A549 (cell line): ENCODE data around the gene TEX9. TPM values are rescaled to one million over a fixed set of nuclear protein-coding genes. Genes with fewer than 3 reads are reported as not detected.

Experiments used
- ATAC-seq, 2 experiments: fragments of 200-7000 bp in 1 of 2; fragments of >200 bp in 1 of 2; cut with Nextera tagmentation in 1 of 2; cut with Tn5 transposase in 1 of 2; 3 replicates each; pipeline versions ENCODE4 v1.8.0 to v1.9.1; 2018 to 2020; ENCODE audit warnings: mild to moderate bottlenecking in 1 of 2, moderate library complexity in 1 of 2
- CTCF ChIA-PET: fragments of 300-600 bp; sonication (Branson Sonifier 250); formaldehyde crosslinking; extraction: SDS; loops from one replicate; lab custom pipeline; 2021; ENCODE audit warnings: antibody characterized with exemption, inconsistent platforms; lab: Yijun Ruan, JAX
- POLR2A ChIA-PET: fragments of 350-600 bp; formaldehyde crosslinking; extraction: SDS; loops from one replicate; lab custom pipeline; 2021; ENCODE audit warnings: antibody characterized with exemption, inconsistent platforms; lab: Yijun Ruan, JAX
- DNase-seq, 2 experiments: peaks; one replicate each; pipeline versions ENCODE4 v3.0.0 to v3.0.0-alpha.2; 2011 to 2016; ENCODE audit warnings: low read depth in 1 of 2, low spot score in 1 of 2
- FAIRE-seq: peaks from 2 replicates; lab custom pipeline; 2011; peaks lifted over from hg19 to GRCh38; lab: Jason Lieb, UNC
- H3K27ac ChIP-seq, 2 experiments: fragments of >200 bp; sonication (Bioruptor Twin); formaldehyde crosslinking; 3 replicates each; pipeline ENCODE4 v1.5.1; 2016 to 2017
- H3K4me1 ChIP-seq: fragments of >200 bp; sonication (Bioruptor Twin); formaldehyde crosslinking; 3 replicates; pipeline ENCODE4 v1.6.1; 2016
- H3K4me2 ChIP-seq: fragments of >200 bp; sonication (Bioruptor Twin); formaldehyde crosslinking; 3 replicates; pipeline ENCODE4 v1.6.1; 2016
- H3K4me3 ChIP-seq: fragments of >200 bp; sonication (Bioruptor Twin); formaldehyde crosslinking; 3 replicates; pipeline ENCODE4 v1.5.1; 2016
- H3K9me3 ChIP-seq: fragments of >200 bp; sonication (Bioruptor Twin); formaldehyde crosslinking; 3 replicates; pipeline ENCODE4 v1.6.1; 2016
- BCL3 ChIP-seq: fragments of >200 bp; sonication (Bioruptor Twin); formaldehyde crosslinking; IDR thresholded peaks from 3 replicates; pipeline ENCODE4 v1.6.1; 2016
- BHLHE40 ChIP-seq: IDR thresholded peaks from 2 replicates; pipeline ENCODE4 v1.6.1; 2012; ENCODE audit warnings: low read depth, low read length, inconsistent platforms
- CBX8 ChIP-seq: fragments of 200-600 bp; sonication (generic); IDR thresholded peaks from 2 replicates; pipeline ENCODE4 v1.6.1; 2016
- CEBPB ChIP-seq, 2 experiments: fragments of >200 bp in 1 of 2; sonication (Bioruptor Twin) in 1 of 2; formaldehyde crosslinking in 1 of 2; IDR thresholded peaks; 2 replicates each; pipeline ENCODE4 v1.6.1; 2012 to 2016
- E2F6 ChIP-seq: IDR thresholded peaks from 2 replicates; pipeline ENCODE4 v1.6.1; 2012; ENCODE audit warnings: low read depth, borderline replicate concordance
- EHF ChIP-seq: fragments of 250-450 bp; sonication (Bioruptor Pico); IDR thresholded peaks from 2 replicates; pipeline ENCODE4 v1.5.0; 2020; ENCODE audit warnings: mild to moderate bottlenecking
- EP300 ChIP-seq, 2 experiments: fragments of >200 bp; sonication (Bioruptor Twin); formaldehyde crosslinking; IDR thresholded peaks; 2 replicates in 1 of 2; 3 replicates in 1 of 2; pipeline ENCODE4 v1.6.1; 2016 to 2017
- FOSL2 ChIP-seq, 2 experiments: fragments of 450-650 bp in 1 of 2; fragments of >200 bp in 1 of 2; sonication (Bioruptor Twin) in 1 of 2; formaldehyde crosslinking; IDR thresholded peaks; 2 replicates each; pipeline versions ENCODE4 v1.5.0 to v1.6.1; 2016 to 2020; ENCODE audit warnings: mild to moderate bottlenecking in 1 of 2, moderate library complexity in 1 of 2
- HOXB13 ChIP-seq: fragments of 250-450 bp; sonication (Bioruptor Pico); IDR thresholded peaks from 2 replicates; pipeline ENCODE4 v1.5.0; 2020; ENCODE audit warnings: low read depth, mild to moderate bottlenecking, moderate library complexity
- HOXB5 ChIP-seq: fragments of 250-450 bp; sonication (Bioruptor Pico); IDR thresholded peaks from 2 replicates; pipeline ENCODE4 v1.5.0; 2020; ENCODE audit warnings: mild to moderate bottlenecking, moderate library complexity
- JUN ChIP-seq, 2 experiments: fragments of >200 bp; sonication (Bioruptor Twin); formaldehyde crosslinking; IDR thresholded peaks; 2 replicates in 1 of 2; 3 replicates in 1 of 2; pipeline ENCODE4 v1.6.1; 2016 to 2017
- JUNB ChIP-seq: fragments of >200 bp; sonication (Bioruptor Twin); formaldehyde crosslinking; IDR thresholded peaks from 2 replicates; pipeline ENCODE4 v1.6.1; 2016
- MAX ChIP-seq: IDR thresholded peaks from 2 replicates; pipeline ENCODE4 v1.6.1; 2012
- PBX3 ChIP-seq: IDR thresholded peaks from 2 replicates; pipeline ENCODE4 v1.6.1; 2012
- PHF8 ChIP-seq: fragments of 200-600 bp; sonication (generic); IDR thresholded peaks from 2 replicates; pipeline ENCODE4 v1.6.1; 2016; ENCODE audit warnings: low read depth, mild to moderate bottlenecking, antibody characterized with exemption, moderate library complexity, borderline replicate concordance
- POLR2AphosphoS2 ChIP-seq: conservative IDR thresholded peaks from 2 replicates; pipeline ENCODE4 v1.6.1; 2012; ENCODE audit warnings: low read length, improper control_type of control experiment, inconsistent platforms
- RARB ChIP-seq: fragments of 250-450 bp; sonication (Bioruptor Pico); IDR thresholded peaks from 2 replicates; pipeline ENCODE4 v1.8.0; 2021; ENCODE audit warnings: mild to moderate bottlenecking, moderate library complexity
- RCOR1 ChIP-seq: fragments of 150-350 bp; IDR thresholded peaks from 2 replicates; pipeline ENCODE4 v1.6.1; 2014; ENCODE audit warnings: antibody characterized with exemption, low read length, low read depth
- RNF2 ChIP-seq: fragments of 200-600 bp; sonication (generic); IDR thresholded peaks from 2 replicates; pipeline ENCODE4 v1.6.1; 2016; ENCODE audit warnings: low read depth, mild to moderate bottlenecking, antibody characterized with exemption, moderate library complexity, borderline replicate concordance
- SMC3 ChIP-seq: fragments of >200 bp; sonication (Bioruptor Twin); formaldehyde crosslinking; IDR thresholded peaks from 3 replicates; pipeline ENCODE4 v1.6.1; 2018; ENCODE audit warnings: inconsistent platforms
- SREBF2 ChIP-seq: fragments of 450-650 bp; IDR thresholded peaks from 2 replicates; pipeline ENCODE4 v1.6.1; 2014; ENCODE audit warnings: mild to moderate bottlenecking, moderate library complexity
- TP53 ChIP-seq: fragments of 250-450 bp; sonication (Bioruptor Pico); IDR thresholded peaks from 2 replicates; pipeline ENCODE4 v1.5.0; 2021; ENCODE audit warnings: mild to moderate bottlenecking, moderate library complexity
- ZFP36 ChIP-seq: fragments of 450-650 bp; IDR thresholded peaks from 2 replicates; pipeline ENCODE4 v1.6.1; 2014; ENCODE audit warnings: borderline replicate concordance; ENCODE audit not compliant: partially characterized antibody
- ZNF302 ChIP-seq: fragments of 250-450 bp; sonication (Bioruptor Pico); IDR thresholded peaks from 2 replicates; pipeline ENCODE4 v1.9.0; 2021; ENCODE audit warnings: inconsistent platforms, mild to moderate bottlenecking, moderate library complexity
- WGBS: methylation state at CpG from one replicate; pipeline ENCODE4 v1.1.6; 2017; ENCODE audit errors: missing lambda C conversion rate; 5-methylcytosine and 5-hydroxymethylcytosine counted together
- polyA plus RNA-seq, 4 experiments: library from polyadenylated mRNA; depleted of rRNA in 3 of 4; stranded (reverse); fragments of >200 nt; fragmentation: RNase III in 1 of 4; extraction: RNeasy Plus Mini Kit Qiagen cat#74134 plus additional on column Dnase treatment in 1 of 4; gene quantifications; 2 replicates in 3 of 4; 3 replicates in 1 of 4; pipeline ENCODE4 v1.2.3, GENCODE V29; 2011 to 2017
- TF ChIP-seq, protein P1 (sequence below): fragments of 250-450 bp; sonication (Bioruptor Pico); IDR thresholded peaks from 2 replicates; pipeline ENCODE4 v1.5.0; 2021; ENCODE audit warnings: mild to moderate bottlenecking, moderate library complexity, borderline replicate concordance
- TF ChIP-seq, protein P2 (sequence below): fragments of 150-350 bp; IDR thresholded peaks from 2 replicates; pipeline ENCODE4 v1.6.1; 2014; ENCODE audit warnings: low read depth, mild to moderate bottlenecking, low read length
- TF ChIP-seq, protein P3 (sequence below): fragments of >200 bp; sonication (Bioruptor Twin); formaldehyde crosslinking; IDR thresholded peaks from 2 replicates; pipeline ENCODE4 v1.6.1; 2016

TEX9 gene
- polyA plus RNA-seq, 2 of the 4 experiments (the other 2 are of a cell fraction), result 7.7 to 13.3 TPM

DNA sequence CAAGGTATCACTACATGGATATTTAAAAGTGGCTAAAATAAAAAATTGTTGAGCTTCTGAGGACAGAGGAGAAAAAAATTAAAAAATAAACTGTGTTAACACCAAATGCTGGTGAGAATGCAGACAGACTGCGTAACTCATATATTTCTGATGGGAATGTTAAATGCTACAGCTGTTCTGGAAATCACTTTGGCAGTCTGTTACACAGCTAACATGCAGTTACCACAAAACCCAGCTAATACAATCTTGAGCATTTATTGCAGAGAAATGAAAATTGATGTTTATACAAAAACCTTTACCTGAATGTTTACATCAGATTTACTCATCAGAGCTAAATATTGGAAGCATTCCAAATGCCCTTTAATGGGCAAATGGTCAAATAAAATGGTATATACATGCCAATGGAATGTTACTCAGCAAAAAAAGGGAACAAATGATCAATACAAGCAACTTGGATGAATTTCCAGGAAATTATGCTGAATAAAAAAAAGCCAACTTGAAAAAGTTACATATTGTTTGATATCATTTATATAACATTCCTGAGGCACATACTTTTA is 75.1 kb downstream of the TEX9 start (continued):
- TF ChIP-seq HOXB5 (CRISPR knock-in tag), result no peak

DNA sequence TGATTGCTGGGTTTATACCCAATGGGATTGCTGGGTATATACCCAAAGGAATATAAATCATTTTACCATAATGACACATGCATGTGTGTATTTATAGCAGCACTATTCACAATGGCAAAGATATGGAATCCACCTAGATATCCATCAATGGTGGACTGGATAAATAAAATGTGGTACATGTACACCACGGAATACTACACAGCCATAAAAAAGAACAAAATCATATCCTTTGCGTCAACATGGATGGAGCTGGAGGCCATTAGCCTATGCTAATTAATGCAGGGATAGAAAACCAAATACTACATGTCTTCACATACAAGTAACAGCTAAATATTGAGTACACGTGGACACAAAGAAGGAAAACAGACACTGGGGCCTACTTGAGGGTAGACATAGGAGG is 77.1 kb downstream of the TEX9 start:
- no peak for ATAC-seq
- Histone ChIP-seq H3K4me2 (no peak overlapping the region), H3K4me3 (no peak overlapping the region), H3K27ac (no peak overlapping the region), H3K4me1 (no peaks in the 10 kb centered on the region), H3K9me3 (no peaks in the 10 kb centered on the region)
- WGBS, result 96% methylated on average over 3 of the region's 3 CpGs
- TF ChIP-seq MAX (no peak), PHF8 (no peak), BHLHE40 (no peak), JUNB (no peak), ZFP36 (no peak), POLR2AphosphoS2 (no peak), JUN (IDR thresholded peaks at IDR 0.05) (no peak), EHF (CRISPR knock-in tag) (no peak), HOXB13 (CRISPR knock-in tag) (no peak)
- POLR2A ChIA-PET, result no interaction called here
- DNase-seq, result no peak
- CTCF ChIA-PET, result interaction anchor here (1.1 to 1.3 kb wide), 2 partner anchors 9 to 197 kb away, joined by 3 to 5 read pairs; no protein-coding TSS in a partner anchor
- peak; percentile 32 for FAIRE-seq

GRCh38 chr15:56445746-56446145 is 80.5 kb downstream of the TEX9 start:
- ATAC-seq (no peak), FAIRE-seq (no peak), DNase-seq (no peak)
- no peak overlapping the region for H3K4me2 ChIP-seq
- H3K27ac ChIP-seq, result no peak overlapping the region
- no peak overlapping the region for H3K4me3 ChIP-seq
- CTCF ChIA-PET, result interaction anchor here (0.6 kb wide), 1 partner anchor 269 kb away, joined by 3 read pairs; no protein-coding TSS in a partner anchor
- H3K4me1 ChIP-seq, result no peaks in the 10 kb centered on the region
- H3K9me3 ChIP-seq, result no peaks in the 10 kb centered on the region
- TF ChIP-seq, protein P1, sequence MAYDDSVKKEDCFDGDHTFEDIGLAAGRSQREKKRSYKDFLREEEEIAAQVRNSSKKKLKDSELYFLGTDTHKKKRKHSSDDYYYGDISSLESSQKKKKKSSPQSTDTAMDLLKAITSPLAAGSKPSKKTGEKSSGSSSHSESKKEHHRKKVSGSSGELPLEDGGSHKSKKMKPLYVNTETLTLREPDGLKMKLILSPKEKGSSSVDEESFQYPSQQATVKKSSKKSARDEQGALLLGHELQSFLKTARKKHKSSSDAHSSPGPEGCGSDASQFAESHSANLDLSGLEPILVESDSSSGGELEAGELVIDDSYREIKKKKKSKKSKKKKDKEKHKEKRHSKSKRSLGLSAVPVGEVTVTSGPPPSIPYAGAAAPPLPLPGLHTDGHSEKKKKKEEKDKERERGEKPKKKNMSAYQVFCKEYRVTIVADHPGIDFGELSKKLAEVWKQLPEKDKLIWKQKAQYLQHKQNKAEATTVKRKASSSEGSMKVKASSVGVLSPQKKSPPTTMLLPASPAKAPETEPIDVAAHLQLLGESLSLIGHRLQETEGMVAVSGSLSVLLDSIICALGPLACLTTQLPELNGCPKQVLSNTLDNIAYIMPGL (CRISPR knock-in tag), result no peak
- TF ChIP-seq POLR2AphosphoS2, result no peak
- TF ChIP-seq, protein P2, sequence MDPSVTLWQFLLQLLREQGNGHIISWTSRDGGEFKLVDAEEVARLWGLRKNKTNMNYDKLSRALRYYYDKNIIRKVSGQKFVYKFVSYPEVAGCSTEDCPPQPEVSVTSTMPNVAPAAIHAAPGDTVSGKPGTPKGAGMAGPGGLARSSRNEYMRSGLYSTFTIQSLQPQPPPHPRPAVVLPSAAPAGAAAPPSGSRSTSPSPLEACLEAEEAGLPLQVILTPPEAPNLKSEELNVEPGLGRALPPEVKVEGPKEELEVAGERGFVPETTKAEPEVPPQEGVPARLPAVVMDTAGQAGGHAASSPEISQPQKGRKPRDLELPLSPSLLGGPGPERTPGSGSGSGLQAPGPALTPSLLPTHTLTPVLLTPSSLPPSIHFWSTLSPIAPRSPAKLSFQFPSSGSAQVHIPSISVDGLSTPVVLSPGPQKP, result no peak
- no peak for TF ChIP-seq BCL3
- TF ChIP-seq CEBPB (IDR thresholded peaks at IDR 0.05), result no peak
- TF ChIP-seq HOXB13 (CRISPR knock-in tag), result no peak
- TF ChIP-seq FOSL2 (IDR thresholded peaks at IDR 0.05), result no peak
- no peak for TF ChIP-seq FOSL2 (CRISPR knock-in tag; IDR thresholded peaks at IDR 0.05)
- TF ChIP-seq RCOR1, result no peak
- no peak for TF ChIP-seq CBX8
- TF ChIP-seq RARB (CRISPR knock-in tag), result no peak
- TF ChIP-seq TP53 (CRISPR knock-in tag), result no peak
- no peak for TF ChIP-seq RNF2
- TF ChIP-seq ZNF302 (CRISPR knock-in tag), result no peak
- no peak for TF ChIP-seq EP300 (IDR thresholded peaks at IDR 0.05)
- TF ChIP-seq, protein P3, sequence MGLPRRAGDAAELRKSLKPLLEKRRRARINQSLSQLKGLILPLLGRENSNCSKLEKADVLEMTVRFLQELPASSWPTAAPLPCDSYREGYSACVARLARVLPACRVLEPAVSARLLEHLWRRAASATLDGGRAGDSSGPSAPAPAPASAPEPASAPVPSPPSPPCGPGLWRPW, result no peak
- TF ChIP-seq JUN (IDR thresholded peaks at IDR 0.05), result no peak
- TF ChIP-seq SMC3, result no peak
- no peak for TF ChIP-seq PBX3
- no peak for TF ChIP-seq E2F6
- TF ChIP-seq SREBF2, result no peak
- WGBS, result 77% methylated on average over 5 of the region's 5 CpGs
- POLR2A ChIA-PET, result no interaction called here
